Effector memory CD4-positive, alpha-beta T cell (primary cell): ENCODE measurements around the gene VPREB1.

Experiments used
- DNase-seq, 3 donors: peaks; one replicate each; pipeline ENCODE4 v3.0.0-alpha.2; 2020
- H3K27ac ChIP-seq: 2 replicates; pipeline ENCODE4 v1.7.0; 2013; ENCODE audit warnings: mild to moderate bottlenecking, low read length, moderate library complexity; ENCODE audit not compliant: insufficient read depth, poor library complexity, severe bottlenecking
- H3K27me3 ChIP-seq: replicated peaks from 2 replicates; pipeline ENCODE4 v1.7.0; 2013; ENCODE audit warnings: mild to moderate bottlenecking, low read length; ENCODE audit not compliant: insufficient read depth, control insufficient read depth, poor library complexity, severe bottlenecking
- H3K36me3 ChIP-seq: 2 replicates; pipeline ENCODE4 v1.7.0; 2013; ENCODE audit warnings: mild to moderate bottlenecking, low read length, moderate library complexity; ENCODE audit not compliant: control insufficient read depth, insufficient read depth
- H3K4me1 ChIP-seq: 2 replicates; pipeline ENCODE4 v1.7.0; 2013; ENCODE audit warnings: low read length, mild to moderate bottlenecking; ENCODE audit not compliant: control insufficient read depth, insufficient read depth, poor library complexity, severe bottlenecking
- H3K4me3 ChIP-seq: 2 replicates; pipeline ENCODE4 v1.7.0; 2013; ENCODE audit warnings: low read length, low read depth, mild to moderate bottlenecking; ENCODE audit not compliant: insufficient read depth, poor library complexity, severe bottlenecking
- H3K9me3 ChIP-seq: 2 replicates; pipeline ENCODE4 v1.7.0; 2013; ENCODE audit warnings: mild to moderate bottlenecking, low read length, moderate library complexity; ENCODE audit not compliant: control insufficient read depth
- total RNA-seq, 3 donors: gene quantifications; one replicate each; lab custom pipeline; 2026; lab: John Stamatoyannopoulos, UW

VPREB1 gene
- 0 reads per million in 3 donors for total RNA-seq

- DNase-seq = no peak
- H3K27ac ChIP-seq = no peak within 1 kb of the TSS
- H3K4me3 ChIP-seq = no peak within 1 kb of the TSS
- H3K4me1 ChIP-seq = peaks cover 3% of the 10 kb centered on the region
- no peaks in the 10 kb centered on the region for H3K9me3 ChIP-seq
- H3K27me3 ChIP-seq = no peaks in the 10 kb centered on the region
- H3K36me3 ChIP-seq = no peaks in the 10 kb centered on the region
Observed at GRCh38 chr22:22244316-22245250, at the start of gene VPREB1. TSS of gene VPREB1 (plus strand) at chr22:22244786. CDS start at chr22:22244814, 28 bp downstream.

- H3K4me3 ChIP-seq = no peak overlapping the region
- H3K9me3 ChIP-seq = no peaks in the 10 kb centered on the region
- H3K36me3 ChIP-seq = no peaks in the 10 kb centered on the region
- DNase-seq = no peak
- no peaks in the 10 kb centered on the region for H3K4me1 ChIP-seq
- no peak overlapping the region for H3K27ac ChIP-seq
- H3K27me3 ChIP-seq = no peaks in the 10 kb centered on the region
Observed at GRCh38 chr22:22194931-22195264, 49.7 kb upstream of the VPREB1 start.

GRCh38 chr22:22195265-22196017 lies 49.1 kb upstream of the VPREB1 start:
- DNase-seq = peak; percentile 52 to 70 (median 56)
- H3K27ac ChIP-seq = no peak overlapping the region
- no peaks in the 10 kb centered on the region for H3K9me3 ChIP-seq
- no peak overlapping the region for H3K4me3 ChIP-seq
- no peaks in the 10 kb centered on the region for H3K4me1 ChIP-seq
- no peaks in the 10 kb centered on the region for H3K27me3 ChIP-seq
- H3K36me3 ChIP-seq = no peaks in the 10 kb centered on the region

GRCh38 chr22:22196018-22196533 lies 48.5 kb upstream of the VPREB1 start:
- no peaks in the 10 kb centered on the region for H3K4me1 ChIP-seq
- DNase-seq = no peak
- H3K36me3 ChIP-seq = no peaks in the 10 kb centered on the region
- H3K9me3 ChIP-seq = no peaks in the 10 kb centered on the region
- no peaks in the 10 kb centered on the region for H3K27me3 ChIP-seq
- H3K4me3 ChIP-seq = no peak overlapping the region
- no peak overlapping the region for H3K27ac ChIP-seq

- Histone ChIP-seq H3K27ac (no peak overlapping the region), H3K4me1 (no peaks in the 10 kb centered on the region), H3K36me3 (no peaks in the 10 kb centered on the region), H3K4me3 (no peak overlapping the region), H3K27me3 (no peaks in the 10 kb centered on the region), H3K9me3 (no peaks in the 10 kb centered on the region)
- DNase-seq = no peak
Observed at GRCh38 chr22:22196833-22197477, 47.6 kb upstream of the VPREB1 start.

GRCh38 chr22:22197993-22198402 lies 46.6 kb upstream of the VPREB1 start:
- Histone ChIP-seq H3K36me3 (no peaks in the 10 kb centered on the region), H3K4me1 (no peaks in the 10 kb centered on the region), H3K27me3 (no peaks in the 10 kb centered on the region), H3K4me3 (no peak overlapping the region), H3K9me3 (no peaks in the 10 kb centered on the region), H3K27ac (no peak overlapping the region)
- DNase-seq = no peak

- Histone ChIP-seq H3K4me1 (no peaks in the 10 kb centered on the region), H3K4me3 (no peak overlapping the region), H3K27ac (no peak overlapping the region), H3K27me3 (no peaks in the 10 kb centered on the region), H3K9me3 (no peaks in the 10 kb centered on the region), H3K36me3 (no peaks in the 10 kb centered on the region)
- no peak for DNase-seq
Observed at GRCh38 chr22:22198751-22199150, 45.8 kb upstream of the VPREB1 start.

GRCh38 chr22:22199634-22200033 lies 45.0 kb upstream of the VPREB1 start:
- H3K4me1 ChIP-seq = no peaks in the 10 kb centered on the region
- H3K9me3 ChIP-seq = no peaks in the 10 kb centered on the region
- H3K27ac ChIP-seq = no peak overlapping the region
- DNase-seq = no peak
- H3K27me3 ChIP-seq = no peaks in the 10 kb centered on the region
- no peaks in the 10 kb centered on the region for H3K36me3 ChIP-seq
- no peak overlapping the region for H3K4me3 ChIP-seq

GRCh38 chr22:22200569-22201184 lies 43.9 kb upstream of the VPREB1 start:
- DNase-seq = no peak
- H3K27ac ChIP-seq = no peak overlapping the region
- no peaks in the 10 kb centered on the region for H3K4me1 ChIP-seq
- no peaks in the 10 kb centered on the region for H3K36me3 ChIP-seq
- H3K4me3 ChIP-seq = no peak overlapping the region
- H3K9me3 ChIP-seq = no peaks in the 10 kb centered on the region
- no peaks in the 10 kb centered on the region for H3K27me3 ChIP-seq
